ENCODE results near the gene ARHGAP9.

DNA sequence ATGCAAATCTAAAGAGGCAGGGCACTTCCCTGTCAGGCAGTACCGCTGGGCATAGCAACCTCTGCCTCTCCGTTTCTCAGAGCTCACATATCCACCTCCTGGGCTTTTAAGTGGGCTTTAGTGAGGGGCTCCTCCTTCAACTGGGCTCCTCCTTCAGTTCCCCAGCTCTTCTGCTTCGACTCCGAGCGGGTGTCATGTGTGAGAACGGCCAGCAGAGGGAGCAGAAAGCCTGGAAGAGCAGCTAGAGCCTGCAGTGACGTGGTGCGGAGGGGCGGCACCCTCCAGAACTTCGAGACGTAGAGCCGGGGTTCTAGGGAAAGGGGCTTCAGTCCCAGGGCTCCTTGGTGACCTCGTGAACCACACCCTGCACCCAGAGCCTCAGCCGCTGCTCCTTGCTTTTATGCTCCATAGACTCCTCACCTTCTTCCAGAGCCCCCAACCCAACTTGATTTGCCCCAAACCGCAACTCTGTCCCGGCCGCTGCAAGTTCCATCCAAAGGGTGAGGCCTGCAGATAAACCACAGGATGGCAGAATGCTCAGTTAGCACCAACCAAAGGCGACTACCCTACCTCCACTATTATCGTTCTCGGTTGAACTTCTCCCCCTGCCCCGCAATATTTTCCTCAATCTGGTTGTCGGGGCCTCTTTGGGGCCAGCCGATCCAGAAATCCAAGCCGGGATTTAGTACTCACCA, 20.5 kb downstream of the ARHGAP9 start:
- TF ChIP-seq POLR2A (IDR thresholded peaks at IDR 0.05; ENCODE audit: low read length) (no peak), GATA1 (IDR thresholded peaks at IDR 0.05; ENCODE audit: low read depth, low read length) (no peak)

All from erythroblast (primary cell).